Mesenchymal stem cell (in vitro differentiated cells and primary cell): ENCODE measurements around the gene FHIT.

Source experiments
- DNase-seq: peaks from one replicate; pipeline ENCODE4 v3.0.0-alpha.2; 2013
- H2AFZ ChIP-seq: one replicate; pipeline ENCODE4 v1.6.1; 2013; ENCODE audit warnings: low read depth, mild to moderate bottlenecking, control low read depth, inconsistent platforms, low read length, moderate library complexity
- H2AK5ac ChIP-seq: 2 replicates; pipeline ENCODE4 v1.6.1; 2013; ENCODE audit warnings: low read length, moderate library complexity, mild to moderate bottlenecking, inconsistent platforms; ENCODE audit not compliant: severe bottlenecking
- H2BK120ac ChIP-seq: one replicate; pipeline ENCODE4 v1.6.1; 2013; ENCODE audit warnings: low read depth, mild to moderate bottlenecking, inconsistent platforms, low read length, moderate library complexity
- H2BK12ac ChIP-seq, 2 experiments: one replicate each; pipeline ENCODE4 v1.6.1; 2013; ENCODE audit warnings: inconsistent platforms in 2 of 2, low read length in 2 of 2, mild to moderate bottlenecking in 2 of 2, moderate library complexity in 2 of 2, control low read depth in 1 of 2
- H2BK15ac ChIP-seq: one replicate; pipeline ENCODE4 v1.6.1; 2013; ENCODE audit warnings: mild to moderate bottlenecking, low read depth, inconsistent platforms; ENCODE audit not compliant: poor library complexity, severe bottlenecking
- H2BK5ac ChIP-seq: 2 replicates; pipeline ENCODE4 v1.6.1; 2013; ENCODE audit warnings: low read depth, mild to moderate bottlenecking, low read length, control low read depth, inconsistent platforms; ENCODE audit not compliant: poor library complexity, severe bottlenecking
- H3K14ac ChIP-seq, 2 experiments: one replicate each; pipeline ENCODE4 v1.6.1; 2013; ENCODE audit warnings: inconsistent platforms in 2 of 2, low read length in 2 of 2, control low read depth in 1 of 2, mild to moderate bottlenecking in 1 of 2, moderate library complexity in 1 of 2
- H3K18ac ChIP-seq, 2 experiments: one replicate each; pipeline ENCODE4 v1.6.1; 2013; ENCODE audit warnings: inconsistent platforms in 2 of 2, low read length in 2 of 2, control low read depth in 1 of 2, low read depth in 1 of 2, mild to moderate bottlenecking in 1 of 2
- H3K23ac ChIP-seq, 2 experiments: one replicate each; pipeline ENCODE4 v1.6.1; 2013; ENCODE audit warnings: inconsistent platforms in 2 of 2, low read length in 2 of 2, mild to moderate bottlenecking in 2 of 2, moderate library complexity in 2 of 2, control low read depth in 1 of 2
- H3K27ac ChIP-seq: 2 replicates; pipeline ENCODE4 v1.5.1; 2013; ENCODE audit warnings: mild to moderate bottlenecking, moderate library complexity, low read length, control low read depth, inconsistent platforms; ENCODE audit not compliant: poor library complexity, severe bottlenecking
- H3K27me3 ChIP-seq, 2 experiments: 2 replicates each; pipeline versions ENCODE4 v1.6.1 to v1.7.0; 2013; ENCODE audit warnings: low read length in 2 of 2, mild to moderate bottlenecking in 2 of 2, moderate library complexity in 2 of 2, control low read depth in 1 of 2, inconsistent platforms in 1 of 2; ENCODE audit not compliant: control insufficient read depth in 1 of 2, insufficient read depth in 1 of 2
- H3K36me3 ChIP-seq, 2 experiments: 2 replicates each; pipeline versions ENCODE4 v1.6.1 to v1.7.0; 2013; ENCODE audit warnings: low read length in 2 of 2, control low read depth in 1 of 2, inconsistent platforms in 1 of 2, low read depth in 1 of 2, mild to moderate bottlenecking in 1 of 2; ENCODE audit not compliant: insufficient read depth in 2 of 2, control insufficient read depth in 1 of 2
- H3K4ac ChIP-seq, 2 experiments: one replicate each; pipeline ENCODE4 v1.6.1; 2013; ENCODE audit warnings: inconsistent platforms in 2 of 2, low read length in 2 of 2, mild to moderate bottlenecking in 2 of 2, moderate library complexity in 2 of 2, control low read depth in 1 of 2, low read depth in 1 of 2
- H3K4me1 ChIP-seq: 2 replicates; pipeline ENCODE4 v1.6.1; 2013; ENCODE audit warnings: low read depth, low read length, control low read depth; ENCODE audit not compliant: control insufficient read depth, insufficient read depth
- H3K4me2 ChIP-seq: 2 replicates; pipeline ENCODE4 v1.6.1; 2013; ENCODE audit warnings: low read length, mild to moderate bottlenecking, inconsistent platforms; ENCODE audit not compliant: poor library complexity, severe bottlenecking
- H3K4me3 ChIP-seq, 2 experiments: 2 replicates each; pipeline versions ENCODE4 v1.5.1 to v1.7.0; 2013; ENCODE audit warnings: low read length in 2 of 2, mild to moderate bottlenecking in 2 of 2, control low read depth in 1 of 2, low read depth in 1 of 2; ENCODE audit not compliant: insufficient read depth in 1 of 2
- H3K79me1 ChIP-seq: replicated peaks from 2 replicates; pipeline ENCODE4 v1.6.1; 2013; ENCODE audit warnings: mild to moderate bottlenecking, control low read depth, low read length, inconsistent platforms; ENCODE audit not compliant: poor library complexity, severe bottlenecking
- H3K9ac ChIP-seq: 2 replicates; pipeline ENCODE4 v1.7.0; 2013; ENCODE audit warnings: mild to moderate bottlenecking, low read length, moderate library complexity
- H3K9me3 ChIP-seq: 2 replicates; pipeline ENCODE4 v1.7.0; 2013; ENCODE audit warnings: mild to moderate bottlenecking, low read length; ENCODE audit not compliant: control insufficient read depth
- H4K8ac ChIP-seq: one replicate; pipeline ENCODE4 v1.6.1; 2013; ENCODE audit warnings: inconsistent platforms, mild to moderate bottlenecking, low read length, moderate library complexity
- H4K91ac ChIP-seq: one replicate; pipeline ENCODE4 v1.6.1; 2013; ENCODE audit warnings: mild to moderate bottlenecking, low read length, inconsistent platforms
- WGBS: methylation state at CpG from one replicate; pipeline ENCODE4 v1.1.7; 2013; ENCODE audit warnings: mixed read lengths; 5-methylcytosine and 5-hydroxymethylcytosine counted together

FHIT gene

DNA sequence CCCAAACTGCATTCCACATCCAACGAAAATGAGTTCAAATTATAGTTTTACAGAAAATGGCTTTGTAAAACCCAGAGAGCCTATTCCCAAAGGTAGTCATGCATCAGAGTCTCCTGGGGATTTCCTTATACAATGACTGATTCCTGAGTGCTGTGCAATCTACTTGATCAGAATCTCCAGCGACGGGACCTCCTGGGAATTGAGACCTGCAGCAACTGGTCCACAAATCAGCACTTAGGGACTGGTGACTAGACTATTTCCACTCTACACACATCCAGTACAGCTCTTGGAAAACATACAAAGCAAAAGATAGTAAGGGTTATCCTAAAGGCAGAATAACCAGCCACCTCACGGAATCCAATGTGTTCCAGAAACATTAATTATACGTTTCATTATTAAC lies 1330.4 kb downstream of the FHIT start:
- H3K79me1 ChIP-seq = no peaks in the 10 kb centered on the region

DNA sequence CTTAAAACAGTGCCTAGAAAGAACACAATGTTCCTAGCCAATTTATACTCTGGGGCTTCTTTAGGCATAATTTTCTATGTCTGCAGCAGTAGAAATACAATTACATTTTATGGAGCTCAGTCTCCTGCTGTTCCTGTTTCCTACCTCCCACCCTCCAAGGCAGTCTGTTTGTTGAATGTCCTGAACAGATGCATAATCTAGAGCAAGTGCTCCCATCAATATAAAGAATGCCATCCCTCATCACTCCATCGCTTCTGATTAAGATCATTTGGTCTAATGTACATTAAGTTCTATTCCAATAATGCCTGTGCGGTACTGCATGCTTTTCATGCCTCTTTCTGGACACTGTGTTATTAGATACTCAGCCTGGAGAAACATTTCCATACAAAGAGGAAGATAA lies 1331.7 kb downstream of the FHIT start:
- no peaks in the 10 kb centered on the region for H3K4me1 ChIP-seq
- H3K4me2 ChIP-seq = no peak overlapping the region
- H2BK5ac ChIP-seq = no peak overlapping the region
- H3K36me3 ChIP-seq = no peaks in the 10 kb centered on the region
- no peak overlapping the region for H2BK12ac ChIP-seq
- H3K23ac ChIP-seq = no peak overlapping the region
- no peaks in the 10 kb centered on the region for H3K79me1 ChIP-seq
- no peak overlapping the region for H2BK120ac ChIP-seq
- no peak overlapping the region for H3K4ac ChIP-seq
- H4K91ac ChIP-seq = no peak overlapping the region
- no peak overlapping the region for H3K18ac ChIP-seq
- no peaks in the 10 kb centered on the region for H3K27me3 ChIP-seq
- no peak overlapping the region for H2AFZ ChIP-seq
- no peak overlapping the region for H3K14ac ChIP-seq
- no peak overlapping the region for H2AK5ac ChIP-seq
- no peak overlapping the region for H4K8ac ChIP-seq
- WGBS = 80% methylated on average over 1 of the region's 2 CpGs
- H3K4me3 ChIP-seq = no peak overlapping the region
- H3K9ac ChIP-seq = no peak overlapping the region
- H3K9me3 ChIP-seq = no peaks in the 10 kb centered on the region
- no peak overlapping the region for H2BK15ac ChIP-seq
- no peak for DNase-seq
- no peak overlapping the region for H3K27ac ChIP-seq

More for the DNA sequence above, 1330.4 kb downstream of the FHIT start:
- H2AK5ac ChIP-seq = no peak overlapping the region
- H3K27ac ChIP-seq = no peak overlapping the region
- no peak overlapping the region for H3K18ac ChIP-seq
- H2BK5ac ChIP-seq = no peak overlapping the region
- H2BK15ac ChIP-seq = no peak overlapping the region
- H3K4ac ChIP-seq = no peak overlapping the region
- H2BK12ac ChIP-seq = no peak overlapping the region
- H3K36me3 ChIP-seq = no peaks in the 10 kb centered on the region
- H3K4me1 ChIP-seq = no peaks in the 10 kb centered on the region
- no peak overlapping the region for H2BK120ac ChIP-seq
- H3K14ac ChIP-seq = no peak overlapping the region
- H3K9me3 ChIP-seq = no peaks in the 10 kb centered on the region
- no peak overlapping the region for H4K8ac ChIP-seq
- no peak for DNase-seq
- H3K23ac ChIP-seq = no peak overlapping the region
- 96% methylated on average over 3 of the region's 5 CpGs for WGBS
- no peak overlapping the region for H3K9ac ChIP-seq
- no peak overlapping the region for H2AFZ ChIP-seq
- no peak overlapping the region for H4K91ac ChIP-seq
- H3K4me3 ChIP-seq = no peak overlapping the region
- no peaks in the 10 kb centered on the region for H3K27me3 ChIP-seq
- no peak overlapping the region for H3K4me2 ChIP-seq

- Histone ChIP-seq H3K79me1 (no peaks in the 10 kb centered on the region), H3K14ac (no peak overlapping the region), H3K9ac (no peak overlapping the region), H2AFZ (no peak overlapping the region), H3K4me3 (no peak overlapping the region), H2BK15ac (no peak overlapping the region), H3K23ac (no peak overlapping the region), H2BK5ac (no peak overlapping the region), H4K91ac (no peak overlapping the region), H2AK5ac (no peak overlapping the region), H3K27ac (no peak overlapping the region), H3K27me3 (no peaks in the 10 kb centered on the region), H3K9me3 (no peaks in the 10 kb centered on the region), H3K4me1 (no peaks in the 10 kb centered on the region), H3K36me3 (no peaks in the 10 kb centered on the region), H3K4me2 (no peak overlapping the region), H3K4ac (no peak overlapping the region), H3K18ac (no peak overlapping the region), H2BK120ac (no peak overlapping the region), H4K8ac (no peak overlapping the region), H2BK12ac (no peak overlapping the region)
- WGBS = 98% methylated on average over 4 of the region's 6 CpGs
- no peak for DNase-seq
These were observed 1337.0 kb downstream of the FHIT start for GRCh38 chr3:59914251-59914650.

DNA sequence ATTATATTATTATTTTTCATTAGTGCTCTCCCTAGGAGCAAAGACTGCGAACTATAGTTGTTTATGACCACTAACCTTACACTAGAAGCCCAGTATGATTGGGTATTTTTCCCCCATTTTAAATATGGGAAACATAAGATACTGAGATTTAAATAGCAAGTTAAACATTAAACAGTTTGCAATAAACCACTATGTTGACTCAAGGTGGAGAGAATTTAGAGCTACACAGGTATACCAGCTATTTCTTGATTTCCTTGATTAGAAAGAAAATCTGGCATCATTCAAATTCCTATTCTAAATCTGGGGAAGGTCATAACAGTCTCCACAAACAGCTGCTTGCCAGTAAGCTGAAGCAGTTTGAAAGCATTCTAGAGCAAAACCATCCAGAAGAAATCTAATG lies 1337.6 kb downstream of the FHIT start:
- DNase-seq = no peak
- Histone ChIP-seq H3K23ac (no peak overlapping the region), H2BK12ac (no peak overlapping the region), H3K14ac (no peak overlapping the region), H2AK5ac (no peak overlapping the region), H2AFZ (no peak overlapping the region), H3K27me3 (no peaks in the 10 kb centered on the region), H3K9me3 (no peaks in the 10 kb centered on the region), H3K18ac (no peak overlapping the region), H3K79me1 (no peaks in the 10 kb centered on the region), H3K4me3 (no peak overlapping the region), H3K36me3 (no peaks in the 10 kb centered on the region), H2BK5ac (no peak overlapping the region), H3K4ac (no peak overlapping the region), H4K91ac (no peak overlapping the region), H3K4me1 (no peaks in the 10 kb centered on the region), H3K27ac (no peak overlapping the region), H3K4me2 (no peak overlapping the region), H3K9ac (no peak overlapping the region), H2BK120ac (no peak overlapping the region), H4K8ac (no peak overlapping the region), H2BK15ac (no peak overlapping the region)
- WGBS = no CpG with 5 or more reads among the region's 1 CpG
